ENCODE results near the gene KDM4B.
A peak's percentile ranks its signal among the peaks of the same experiment; 100 is the strongest.

Gene KDM4B

DNA sequence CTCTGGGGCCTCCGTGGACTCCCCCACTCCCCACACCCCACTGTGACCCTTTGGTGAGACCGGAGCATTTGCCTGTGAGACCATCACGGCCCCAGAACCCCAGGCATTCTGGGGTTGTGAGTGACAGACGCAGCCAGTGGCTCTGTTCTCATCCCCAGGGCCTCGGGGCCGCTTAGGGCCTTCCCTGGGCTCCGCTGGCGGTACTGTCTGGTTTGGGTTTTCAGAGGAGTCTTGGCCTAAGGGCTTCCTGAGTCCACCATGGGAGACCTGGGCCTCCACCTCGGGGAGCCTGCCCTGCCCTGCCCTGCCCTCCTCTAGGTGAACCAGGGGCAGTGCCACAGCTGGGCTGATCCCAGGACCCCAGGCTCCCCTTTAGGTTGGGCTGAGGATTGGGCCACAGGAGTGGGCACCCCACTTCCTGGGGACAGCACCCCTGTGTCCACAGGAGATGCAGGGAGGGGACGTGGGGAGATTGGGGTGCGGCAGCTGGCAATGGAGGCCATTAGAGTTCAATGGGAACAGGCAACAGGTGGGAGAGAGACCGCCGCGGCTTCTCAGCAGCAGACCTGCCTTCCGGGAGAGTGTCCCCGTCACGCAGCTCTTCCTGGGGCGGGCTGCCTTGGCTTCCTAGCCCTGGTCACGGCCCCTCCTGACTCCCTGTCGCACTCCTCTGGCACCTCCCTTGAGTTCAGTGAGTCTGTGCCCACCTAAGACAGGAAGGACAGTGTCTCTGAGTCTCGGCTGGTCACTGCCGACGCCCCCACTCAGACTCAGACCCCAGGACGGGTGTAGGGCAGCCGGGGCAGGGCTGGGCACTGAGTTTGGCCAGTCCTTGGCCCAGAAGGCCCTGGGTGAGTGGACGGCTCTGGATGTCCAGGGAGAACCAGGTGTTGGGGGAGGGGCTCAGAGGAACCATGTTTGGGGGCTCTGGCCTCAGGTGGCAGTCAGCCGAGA, 164.1 kb downstream of the KDM4B start:
- DNase-seq (ENCODE audit: low read depth in 2 of 2), result no peak

DNA sequence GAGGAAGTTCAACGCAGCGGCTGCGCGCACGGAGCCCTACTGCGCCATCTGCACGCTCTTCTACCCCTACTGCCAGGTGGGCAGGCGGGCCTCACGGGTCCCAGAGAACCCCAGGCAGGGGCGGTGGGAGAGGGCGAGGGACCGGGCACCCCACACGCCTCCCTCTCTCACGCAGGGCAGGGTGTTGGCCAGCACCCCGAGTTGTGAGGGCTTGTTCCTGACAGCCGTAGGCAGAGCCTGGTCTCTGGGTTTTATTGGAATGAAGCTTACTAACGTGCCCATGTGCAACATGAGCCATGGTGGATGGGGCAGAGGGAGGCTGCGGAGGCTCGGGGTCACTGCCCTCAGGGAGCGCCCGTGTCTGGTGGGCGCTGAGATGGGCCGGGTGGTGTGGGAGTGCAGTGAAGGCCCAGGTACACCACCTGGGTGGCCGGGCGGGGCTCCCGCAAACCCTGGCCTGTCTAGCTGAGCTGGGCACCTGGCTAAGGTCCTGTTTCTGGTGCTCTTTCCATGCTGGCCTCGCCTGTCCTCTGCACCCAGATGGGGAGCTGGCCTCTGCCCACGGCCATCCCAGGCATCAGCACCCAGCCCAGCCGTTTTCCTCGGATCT, 165.2 kb downstream of the KDM4B start:
- no peak for DNase-seq (ENCODE audit: low read depth in 2 of 2)

DNA sequence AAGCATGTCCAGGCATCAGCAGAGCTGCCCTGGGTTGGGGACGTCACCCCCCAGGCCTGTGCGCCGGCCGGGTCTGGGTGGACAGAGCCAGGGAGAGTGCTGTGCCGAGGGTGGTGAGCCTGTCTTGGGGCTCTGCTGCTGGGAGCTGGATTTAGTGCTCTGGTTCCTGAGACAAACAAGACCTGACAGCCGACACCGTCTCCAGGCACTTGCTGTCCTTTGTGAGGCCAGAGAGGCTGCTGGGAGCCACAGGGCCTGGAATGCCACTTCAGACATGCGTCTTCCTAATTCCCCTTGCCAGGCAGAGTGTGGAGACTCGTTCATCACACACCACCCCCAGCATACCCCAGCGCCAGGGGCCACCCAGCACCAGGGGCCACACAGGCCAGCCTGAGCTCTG, 165.8 kb downstream of the KDM4B start:
- DNase-seq (ENCODE audit: low read depth in 2 of 2), result no peak

DNA sequence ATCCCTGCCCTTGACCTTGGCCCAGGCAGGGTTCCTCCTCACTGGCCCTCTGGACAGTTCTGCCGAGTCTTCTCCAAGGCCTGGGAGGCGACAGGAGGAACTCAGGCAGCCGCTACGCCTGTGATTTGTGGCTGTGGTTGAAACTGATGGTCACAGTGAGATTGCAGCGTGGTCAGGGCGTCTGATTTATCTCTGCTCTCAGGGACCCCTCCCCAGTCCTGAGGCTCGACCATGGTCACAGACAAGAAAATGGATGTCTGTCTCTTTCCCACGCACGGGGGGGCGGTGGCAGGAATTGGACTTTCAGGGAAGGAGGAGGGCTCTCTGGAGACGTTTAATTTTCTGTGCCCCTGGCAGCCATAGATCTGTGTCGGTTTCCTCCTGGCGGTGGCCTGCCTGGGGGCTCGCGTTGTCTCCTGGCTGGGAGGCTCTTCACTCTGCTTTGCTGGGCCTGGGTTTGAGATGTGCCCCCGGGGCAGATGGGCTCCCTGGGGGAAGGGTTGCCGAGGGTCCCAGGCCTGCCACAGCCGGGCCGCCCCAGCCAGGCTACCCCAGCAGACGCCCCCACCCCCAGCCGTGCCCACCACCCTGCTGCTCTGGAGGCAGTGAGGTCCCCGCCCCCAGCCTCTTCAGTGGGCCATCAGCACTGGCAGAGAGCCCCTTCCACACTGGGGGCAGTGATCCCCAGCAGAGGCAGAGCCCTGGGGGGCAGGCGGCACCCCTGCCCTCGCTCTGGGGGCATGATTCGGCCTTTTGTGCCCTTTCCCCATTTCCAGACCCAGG, 167.4 kb downstream of the KDM4B start:
- DNase-seq (ENCODE audit: low read depth in 2 of 2), result no peak

DNA sequence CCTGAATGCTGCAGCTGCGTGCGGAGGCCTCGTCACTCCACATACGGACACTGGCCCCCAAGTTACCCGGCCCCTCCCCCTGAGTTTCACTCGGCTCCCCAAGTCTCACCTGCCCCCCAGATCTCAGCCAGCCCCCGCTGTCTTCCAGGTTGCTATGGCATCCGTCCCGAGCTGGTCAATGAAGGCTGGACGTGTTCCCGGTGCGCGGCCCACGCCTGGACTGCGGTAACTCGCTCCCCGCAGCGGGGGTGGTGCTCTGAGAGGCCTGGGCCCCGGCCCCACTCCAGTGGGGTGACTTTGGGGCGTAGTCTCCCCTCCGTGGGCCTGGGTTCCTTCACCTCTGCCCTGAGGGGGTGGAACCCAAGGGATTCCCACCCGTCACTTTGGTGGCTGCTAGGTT, 168.2 kb downstream of the KDM4B start:
- DNase-seq (ENCODE audit: low read depth in 2 of 2), result no peak

DNA sequence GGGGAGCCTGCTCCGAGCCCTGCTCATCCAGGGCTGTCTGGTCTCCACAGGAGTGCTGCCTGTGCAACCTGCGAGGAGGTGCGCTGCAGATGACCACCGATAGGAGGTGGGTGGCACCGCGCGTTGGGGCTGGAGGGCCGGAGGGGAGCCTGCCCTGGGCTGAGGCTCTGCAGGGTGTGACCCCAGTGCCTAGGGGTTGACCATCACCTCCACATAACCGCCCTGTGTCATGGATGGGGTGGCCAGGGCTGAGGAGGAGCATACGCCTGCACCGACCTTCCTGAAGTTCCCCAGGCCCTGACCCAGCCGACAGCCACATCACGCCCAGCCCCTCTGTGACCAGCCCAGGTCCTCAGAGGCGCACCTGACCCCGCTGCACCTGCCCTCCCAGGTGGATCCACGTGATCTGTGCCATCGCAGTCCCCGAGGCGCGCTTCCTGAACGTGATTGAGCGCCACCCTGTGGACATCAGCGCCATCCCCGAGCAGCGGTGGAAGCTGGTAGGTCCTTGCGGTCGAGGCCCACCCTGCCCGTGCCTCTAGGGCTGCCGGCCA, 168.7 kb downstream of the KDM4B start:
- no peak for DNase-seq (ENCODE audit: low read depth in 2 of 2)

DNA sequence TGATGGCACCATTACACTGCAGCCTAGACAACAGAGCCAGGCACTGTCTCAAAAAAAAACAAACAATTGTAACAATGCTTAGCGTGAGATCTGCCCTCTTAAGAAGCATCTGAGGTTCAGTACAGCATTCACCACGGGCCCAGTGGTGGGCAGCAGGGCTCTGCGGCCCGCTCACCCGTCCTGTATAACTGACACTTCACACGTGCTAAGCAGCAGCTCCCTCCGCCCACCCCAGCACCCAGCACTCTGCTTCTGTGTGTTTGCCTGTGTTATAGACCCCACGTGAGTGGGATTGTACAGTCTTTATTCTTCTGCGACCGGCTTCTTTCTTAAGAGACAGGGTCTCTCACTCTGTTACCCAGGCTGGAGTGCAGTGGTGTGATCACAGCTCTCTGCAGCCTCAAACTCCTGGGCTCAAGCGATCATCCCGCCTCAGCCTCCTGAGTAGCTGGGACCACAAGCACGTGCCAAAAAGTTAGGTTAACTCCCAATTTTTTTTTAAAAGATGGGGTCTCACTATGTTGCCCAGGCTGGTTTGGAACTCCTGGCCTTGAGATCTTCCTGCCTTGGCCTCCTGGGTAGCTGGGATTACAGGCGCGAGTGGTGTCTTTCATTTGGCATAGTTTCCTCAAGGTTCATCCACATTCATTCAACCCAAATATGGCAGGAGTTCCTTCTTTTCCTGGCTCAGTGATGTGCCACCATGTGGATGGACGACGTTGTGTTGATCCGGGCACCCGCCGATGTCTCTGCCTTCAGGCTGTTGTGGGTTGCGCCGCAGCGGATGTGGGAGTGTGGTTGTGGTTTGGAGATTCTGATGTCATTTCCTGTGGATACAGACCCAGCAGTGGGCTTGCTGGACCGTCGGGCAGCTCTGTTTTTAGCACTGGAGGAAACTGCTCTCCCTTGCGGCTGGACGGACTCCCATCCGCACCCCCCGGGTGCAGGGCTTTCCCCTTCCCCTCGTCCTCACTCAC, 170.0 kb downstream of the KDM4B start:
- DNase-seq (ENCODE audit: low read depth in 2 of 2), result peak; percentile 68 to 71

DNA sequence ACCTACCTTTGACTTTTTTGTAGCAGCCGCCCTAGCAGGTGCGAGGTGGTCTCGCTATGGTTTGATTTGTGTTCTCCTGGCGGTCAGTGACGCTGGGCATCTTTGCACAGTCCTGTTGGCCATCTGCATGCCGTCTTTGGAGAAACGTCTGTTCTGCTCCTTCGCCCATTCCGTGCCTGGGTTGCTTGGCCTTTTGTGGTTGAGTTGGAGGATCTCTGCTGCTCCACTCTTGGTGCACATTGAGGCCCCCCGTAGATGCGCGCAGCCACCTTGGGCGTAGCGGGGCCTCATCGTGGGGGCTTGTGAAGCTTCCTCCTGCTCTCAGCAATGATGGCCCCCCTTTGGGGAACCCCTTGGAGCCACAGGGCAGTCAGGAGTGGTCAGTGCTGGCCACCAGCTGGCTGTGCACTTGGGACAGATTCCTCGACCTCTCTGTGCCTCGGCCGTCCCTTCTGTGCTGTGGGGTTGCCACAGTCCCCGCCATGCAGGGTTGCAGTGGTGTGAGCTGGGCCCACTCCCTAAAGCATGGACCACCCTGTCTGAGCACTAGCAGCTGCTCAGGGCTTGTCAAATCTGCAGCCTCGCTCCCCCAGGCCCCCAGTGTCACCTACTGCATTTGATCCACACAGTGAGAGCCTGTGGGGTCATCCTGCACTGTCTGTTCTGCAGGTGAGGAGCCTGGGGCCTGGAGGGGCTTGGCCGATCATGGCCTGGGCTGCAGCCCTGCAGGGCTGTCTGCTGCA, 170.8 kb downstream of the KDM4B start:
- no peak for DNase-seq (ENCODE audit: low read depth in 2 of 2)

DNA sequence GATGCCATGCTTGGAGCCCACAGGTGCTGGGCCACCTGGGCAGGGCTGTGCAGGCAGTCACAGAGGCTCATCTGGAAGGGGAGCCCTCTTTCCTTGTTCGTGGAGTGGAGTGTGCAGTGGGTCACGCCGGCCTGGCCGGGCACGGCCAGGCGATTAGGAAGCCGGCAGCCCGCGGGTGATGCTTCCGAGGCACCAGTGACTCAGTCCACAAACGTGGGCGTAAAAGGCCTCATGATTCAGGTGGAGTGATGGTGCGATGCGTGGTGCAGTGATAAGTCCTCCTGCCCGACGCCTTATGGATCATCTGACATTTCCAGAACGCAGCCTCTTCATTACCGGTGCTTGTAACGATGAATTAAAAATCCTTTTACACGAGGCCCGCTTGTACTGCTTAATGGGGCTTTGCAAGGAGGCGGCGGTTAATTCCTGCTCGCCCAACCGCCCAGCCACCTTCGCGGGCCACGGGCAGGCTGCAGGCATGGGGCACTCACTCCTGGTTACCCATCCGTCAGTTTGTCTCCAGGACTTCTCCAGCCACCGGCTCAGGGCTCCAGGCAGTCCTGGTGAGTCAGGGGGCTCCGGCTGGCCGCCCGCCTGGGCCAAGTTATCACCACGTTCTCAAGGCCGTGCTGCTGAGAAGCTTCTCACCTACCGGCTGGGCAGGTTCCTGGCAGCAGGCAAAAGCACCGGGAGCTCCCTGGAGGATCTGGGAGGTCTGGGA, 172.4 kb downstream of the KDM4B start:
- no peak for DNase-seq (ENCODE audit: low read depth in 2 of 2)

DNA sequence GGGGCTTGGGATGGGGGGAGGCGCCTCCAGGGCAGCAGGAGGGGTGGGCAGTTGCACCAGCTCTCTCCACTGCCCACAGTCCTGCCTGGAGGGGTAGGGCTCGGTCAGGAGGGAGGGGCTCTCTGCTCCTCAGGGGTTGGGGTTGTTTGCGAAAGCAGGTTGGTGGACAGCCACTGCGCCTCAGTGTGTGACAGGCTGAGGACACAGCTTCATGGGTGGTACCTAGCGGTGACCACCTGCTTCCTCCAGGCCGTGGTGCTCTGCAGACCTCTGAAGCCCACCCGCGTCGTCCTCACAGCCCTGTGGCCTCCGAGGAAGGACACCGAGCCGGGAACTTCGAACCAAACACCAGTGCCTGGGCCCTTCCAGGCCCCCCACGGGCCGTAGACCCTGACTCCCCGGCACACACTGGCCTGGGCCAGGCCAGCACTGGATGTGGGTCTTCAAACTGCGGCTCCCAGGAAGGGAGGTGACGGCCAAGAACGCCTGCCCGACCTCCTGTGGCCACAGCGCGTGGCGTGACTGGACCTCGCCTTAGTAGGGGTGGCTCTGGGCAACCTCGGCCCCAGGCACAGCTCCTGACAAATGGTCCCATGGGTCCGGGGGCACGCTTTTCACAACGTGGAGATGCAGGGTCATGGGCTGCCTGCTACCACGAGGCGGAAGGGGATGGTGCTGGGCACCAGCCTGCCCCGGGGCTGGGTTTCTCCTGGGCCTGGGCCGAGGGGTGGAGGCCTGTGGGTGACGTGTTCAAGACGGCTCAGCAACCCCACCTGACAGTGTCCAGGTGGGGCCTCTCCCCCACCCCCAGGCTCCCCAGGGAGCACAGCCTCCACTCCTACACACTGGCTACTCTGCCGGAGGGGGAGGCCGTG, 173.2 kb downstream of the KDM4B start:
- no peak for DNase-seq (ENCODE audit: low read depth in 2 of 2)

DNA sequence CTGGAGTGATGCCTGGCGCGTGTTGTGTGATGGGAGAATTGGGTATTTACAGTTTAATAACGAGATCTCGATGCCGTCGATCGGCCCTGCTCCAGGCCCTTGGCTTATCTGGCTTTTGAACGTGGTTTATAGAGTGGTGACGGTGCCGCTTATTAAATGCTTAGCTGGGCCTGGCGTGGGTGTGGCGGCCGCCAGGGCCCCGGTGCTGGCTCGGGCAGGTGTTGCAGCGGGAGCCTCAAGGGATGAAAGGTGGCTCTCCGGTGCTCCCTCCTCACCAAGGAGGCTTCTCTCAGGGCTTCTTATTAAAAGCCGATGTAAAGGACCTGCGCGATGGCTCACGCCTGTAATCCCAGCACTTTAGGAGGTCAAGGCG, 173.8 kb downstream of the KDM4B start:
- no peak for DNase-seq (ENCODE audit: low read depth in 2 of 2)

DNA sequence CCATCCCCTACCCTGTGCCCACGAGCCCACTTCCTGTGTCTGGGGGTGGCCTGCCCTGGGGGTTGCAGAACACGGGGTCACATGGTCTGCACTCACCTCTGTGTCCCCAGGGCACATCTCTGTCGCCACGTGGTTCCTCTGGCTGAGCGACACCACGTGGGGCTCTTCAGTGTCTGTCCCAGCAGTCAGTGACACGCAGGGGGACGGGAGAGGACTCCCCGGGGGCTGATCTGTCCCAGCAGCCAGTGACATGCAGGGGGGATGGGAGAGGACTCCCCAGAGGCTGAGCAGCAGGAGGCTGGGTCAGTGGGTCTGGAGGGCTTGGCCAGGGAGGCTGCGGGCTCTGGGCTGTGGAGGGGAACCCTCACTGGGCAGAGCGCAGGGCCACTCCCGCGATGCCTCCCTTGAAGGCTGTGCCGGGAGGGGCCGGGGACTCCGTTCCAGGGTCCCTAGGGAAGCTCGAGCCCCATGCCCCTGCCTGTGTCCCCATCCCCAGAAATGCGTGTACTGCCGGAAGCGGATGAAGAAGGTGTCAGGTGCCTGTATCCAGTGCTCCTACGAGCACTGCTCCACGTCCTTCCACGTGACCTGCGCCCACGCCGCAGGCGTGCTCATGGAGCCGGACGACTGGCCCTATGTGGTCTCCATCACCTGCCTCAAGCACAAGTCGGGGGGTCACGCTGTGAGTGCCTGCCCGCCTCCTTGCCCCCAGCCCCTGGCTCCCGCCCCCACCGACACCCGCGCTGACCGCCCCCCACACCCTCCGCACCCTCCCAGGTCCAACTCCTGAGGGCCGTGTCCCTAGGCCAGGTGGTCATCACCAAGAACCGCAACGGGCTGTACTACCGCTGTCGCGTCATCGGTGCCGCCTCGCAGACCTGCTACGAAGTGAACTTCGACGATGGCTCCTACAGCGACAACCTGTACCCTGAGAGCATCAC, 174.8 kb downstream of the KDM4B start:
- DNase-seq (ENCODE audit: low read depth in 2 of 2), result no peak

DNA sequence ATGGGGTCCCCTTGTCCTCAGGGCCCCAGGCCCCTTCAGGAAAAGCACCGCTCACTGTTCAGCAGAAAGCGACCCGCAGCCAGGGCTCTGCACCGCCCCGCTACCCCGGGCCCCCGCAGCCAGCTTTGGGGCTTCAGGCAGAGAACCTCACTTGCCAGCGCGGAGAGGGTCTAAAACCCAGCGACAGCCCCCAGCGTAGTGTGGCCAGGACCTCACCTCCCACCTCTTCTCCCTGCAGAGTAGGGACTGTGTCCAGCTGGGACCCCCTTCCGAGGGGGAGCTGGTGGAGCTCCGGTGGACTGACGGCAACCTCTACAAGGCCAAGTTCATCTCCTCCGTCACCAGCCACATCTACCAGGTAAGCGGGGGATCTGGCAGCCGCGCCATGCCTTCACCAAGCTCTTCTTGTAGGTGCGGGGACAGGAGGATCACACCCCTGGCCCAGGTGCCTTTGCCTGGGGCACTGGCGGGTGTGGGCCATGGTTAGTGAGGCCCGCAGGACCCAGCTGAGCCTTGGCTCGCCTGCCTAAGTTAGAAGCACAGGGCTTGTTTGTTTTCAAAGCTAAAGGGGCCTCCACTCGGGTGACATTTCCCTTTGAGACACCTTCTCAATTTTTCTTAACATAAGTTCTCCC, 175.7 kb downstream of the KDM4B start:
- DNase-seq (ENCODE audit: low read depth in 2 of 2), result no peak

DNA sequence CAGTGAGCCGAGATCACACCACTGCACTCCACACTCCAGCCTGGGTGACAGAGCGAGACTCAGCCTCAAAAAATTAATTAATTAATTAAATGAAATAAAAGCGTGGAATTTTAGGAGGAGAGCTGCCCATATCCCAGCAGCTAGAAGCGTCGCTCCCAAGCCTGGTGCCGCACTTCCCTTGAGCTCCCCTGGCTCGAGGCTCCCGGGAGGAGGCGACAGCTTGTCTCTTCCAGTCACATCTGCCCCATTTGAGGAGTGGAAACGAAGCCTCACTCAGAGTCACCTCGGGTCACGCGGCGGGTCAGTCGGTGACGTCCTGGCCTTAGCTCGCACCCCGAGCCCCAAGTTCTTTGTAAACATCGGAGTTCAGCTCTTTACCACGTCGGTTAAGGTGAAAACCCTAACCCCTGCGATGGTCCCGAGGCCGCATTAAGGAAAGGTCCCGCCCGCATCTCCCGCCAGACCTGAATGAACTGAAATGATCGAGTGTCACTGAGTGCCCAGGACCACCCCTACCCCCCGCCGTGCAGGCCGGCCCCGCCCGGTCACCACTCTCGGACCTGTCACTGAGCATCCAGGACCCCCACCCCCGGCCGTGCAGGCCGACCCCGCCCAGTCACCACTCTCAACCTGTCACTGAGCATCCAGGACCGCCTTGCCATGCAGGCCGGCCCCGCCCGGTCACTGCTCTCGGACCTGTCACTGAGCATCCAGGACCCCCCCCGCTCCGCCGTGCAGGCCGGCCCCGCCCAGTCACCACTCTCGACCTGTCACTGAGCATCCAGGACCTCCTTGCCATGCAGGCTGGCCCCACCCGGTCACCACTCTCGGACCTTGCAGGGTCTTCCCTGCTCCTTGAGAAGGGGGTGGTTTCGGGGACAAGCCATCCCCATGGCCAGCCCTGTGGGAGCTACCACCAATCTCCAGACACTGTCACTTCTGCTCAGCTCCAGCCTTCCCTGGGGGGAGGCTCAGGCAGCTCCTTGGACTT, 176.9 kb downstream of the KDM4B start:
- no peak for DNase-seq (ENCODE audit: low read depth in 2 of 2)

DNA sequence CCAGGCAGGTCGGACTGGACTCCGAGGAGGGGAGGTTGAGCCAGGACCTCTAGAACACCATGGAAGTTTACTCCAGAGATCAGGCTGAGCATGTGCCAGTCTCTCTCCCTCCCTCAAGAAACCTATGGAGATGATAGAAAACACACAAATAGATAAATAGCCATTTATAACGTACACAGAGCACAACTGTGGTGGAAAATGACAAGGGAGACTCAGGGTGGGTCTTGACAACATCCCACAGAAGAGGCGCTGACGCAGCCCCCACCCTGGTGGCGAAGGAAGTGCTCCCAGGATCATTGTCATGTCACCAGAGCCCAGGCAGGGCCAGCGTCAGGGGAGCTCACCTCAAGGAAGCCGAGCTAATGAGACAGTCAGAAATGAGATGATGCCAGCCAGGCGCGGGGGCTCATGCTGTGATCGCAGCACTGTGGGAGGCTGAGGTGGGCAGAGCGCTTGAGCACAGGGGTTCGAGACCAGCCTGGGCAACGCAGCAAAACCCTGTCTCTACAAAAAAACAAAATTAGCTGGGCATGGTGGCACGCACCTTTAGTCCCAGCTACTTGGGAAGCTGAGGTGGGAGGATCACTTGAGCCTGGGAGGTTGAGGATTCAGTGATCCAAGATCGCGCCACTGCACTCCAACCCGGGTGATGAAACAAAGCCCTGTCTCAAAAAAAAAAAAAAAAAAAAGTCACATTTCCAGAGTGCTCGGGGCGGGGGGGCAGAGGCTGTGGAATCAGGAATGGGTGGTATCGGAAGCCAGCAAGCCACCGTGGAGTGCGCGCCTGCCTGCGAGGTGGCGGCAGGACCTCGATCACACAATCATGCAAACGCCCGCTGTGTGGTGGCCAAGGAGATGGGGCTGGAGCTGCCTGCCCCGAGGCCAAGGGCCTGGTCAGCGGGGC, 178.4 kb downstream of the KDM4B start:
- DNase-seq (ENCODE audit: low read depth in 2 of 2), result no peak

Data from stimulated activated CD4-positive, alpha-beta T cell treated with anti-CD3 and anti-CD28 coated beads, Interleukin-4, amount 100 ng/mL, for 48 hours (primary cell).